Fibroblast of skin of abdomen (primary cell): ENCODE data around the gene GSTO1.
A peak's percentile ranks its signal among the peaks of the same experiment; 100 is the strongest.

Experiments used
- DNase-seq: peaks from one replicate; pipeline ENCODE4 v3.0.0-alpha.2; 2013

GSTO1 gene

DNA sequence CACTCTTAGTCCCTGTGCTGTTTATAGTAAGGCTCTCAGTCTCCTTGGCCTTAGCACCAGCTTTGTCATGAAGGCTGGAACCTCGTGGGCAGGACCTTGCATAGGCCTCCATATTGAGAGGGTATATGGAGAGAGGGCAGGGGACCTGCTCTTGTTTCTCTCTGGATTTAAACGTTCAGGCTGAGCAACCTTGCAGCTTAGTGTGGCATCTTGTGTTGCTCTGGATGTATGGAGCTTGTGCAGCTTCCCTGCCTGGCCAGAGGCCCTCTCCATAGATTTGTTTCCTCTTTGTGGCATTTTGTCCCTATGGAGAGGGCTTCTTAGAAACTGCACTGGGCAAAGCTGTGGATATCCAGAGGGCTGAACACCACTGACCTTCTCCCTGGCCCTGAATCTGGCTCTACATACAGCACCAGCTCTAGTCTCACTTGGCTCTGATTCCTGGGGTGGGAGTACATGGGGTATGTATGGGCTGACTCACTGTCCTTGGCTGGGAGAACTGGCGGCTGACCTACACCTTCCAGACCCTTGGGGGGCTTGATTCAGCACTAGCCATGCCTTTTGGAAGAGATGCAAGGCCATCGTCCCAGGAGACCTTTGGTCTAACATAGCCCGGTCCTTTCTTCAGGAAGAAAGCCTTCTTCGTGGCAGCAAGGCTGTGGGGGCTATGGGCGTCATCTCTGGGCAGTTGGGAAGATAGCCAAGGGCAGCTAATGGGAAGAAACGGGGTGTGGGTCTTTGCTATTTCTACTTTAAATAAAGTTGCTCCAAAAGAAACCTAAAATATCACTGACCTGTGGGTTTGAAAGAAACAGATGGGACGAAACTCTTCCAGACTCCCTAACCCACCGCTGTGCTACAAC lies 53.1 kb downstream of the GSTO1 start:
- no peak for DNase-seq

DNA sequence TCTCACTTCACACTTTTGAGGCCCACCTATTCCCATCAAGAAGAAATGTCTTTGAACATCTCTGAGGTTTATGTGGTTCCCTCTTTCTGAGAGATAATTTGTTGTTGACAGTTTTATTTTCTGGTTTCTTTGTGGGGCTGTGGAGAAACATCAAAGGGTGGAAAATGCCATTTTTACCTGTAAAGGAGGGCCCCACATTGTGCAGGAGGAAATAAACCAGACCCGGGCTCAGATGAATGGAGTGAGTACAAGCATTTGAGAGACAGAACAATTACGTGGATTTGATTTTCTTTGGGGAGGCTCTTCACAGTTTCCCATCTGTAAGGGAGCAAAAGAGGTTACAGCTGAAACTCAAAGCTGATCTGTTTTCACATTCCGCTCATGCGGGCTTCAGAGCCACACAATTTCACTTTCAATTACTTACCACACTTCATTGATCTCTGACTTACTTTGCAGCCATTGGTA lies 53.8 kb downstream of the GSTO1 start:
- no peak for DNase-seq

DNA sequence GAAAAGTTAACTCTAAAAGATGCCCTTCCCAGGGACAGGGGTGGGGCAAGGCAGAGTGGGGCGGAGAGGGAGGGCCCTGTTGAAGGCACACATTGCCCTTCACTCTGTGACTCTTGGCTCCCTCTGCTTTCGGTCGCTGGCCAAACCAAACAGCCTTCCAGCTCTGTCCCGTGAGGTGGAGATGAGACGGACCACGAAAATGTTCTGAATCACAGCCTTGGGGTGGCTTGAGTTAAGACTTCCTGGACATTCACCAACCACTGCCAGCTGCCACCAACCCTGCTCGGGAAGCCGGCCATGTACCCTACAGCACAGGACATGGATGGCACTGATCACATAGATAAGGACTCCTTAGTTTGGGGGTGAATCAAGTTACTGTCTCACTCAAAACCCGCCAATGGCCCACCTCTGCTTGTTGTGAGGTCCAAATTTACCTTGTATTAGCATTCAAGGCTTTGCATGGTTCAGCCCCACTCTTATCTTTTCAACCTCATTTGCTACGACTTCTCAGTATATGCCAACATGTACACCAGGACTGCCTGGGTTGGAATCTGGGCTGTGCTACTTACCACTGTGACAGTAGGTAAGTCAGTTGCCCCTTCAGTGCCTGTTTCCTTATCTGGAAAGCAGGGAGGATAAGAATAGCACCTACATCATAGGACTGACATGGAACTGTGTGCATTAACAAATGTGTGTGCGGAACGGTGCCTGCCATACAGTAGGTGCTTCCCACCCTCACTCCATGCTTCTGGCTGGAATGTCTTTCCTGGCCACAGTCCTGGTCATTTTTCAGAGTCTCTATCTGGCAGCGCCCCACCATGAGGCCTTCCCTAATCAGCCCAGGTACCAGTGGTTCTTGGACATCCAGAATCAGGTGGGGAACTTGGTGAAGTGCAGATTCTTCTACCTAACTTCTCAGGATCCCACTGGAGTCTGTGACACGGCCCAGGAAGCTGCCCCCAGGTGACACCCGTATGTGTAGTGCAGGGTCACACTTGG lies 55.6 kb downstream of the GSTO1 start:
- peak; percentile 71 for DNase-seq

DNA sequence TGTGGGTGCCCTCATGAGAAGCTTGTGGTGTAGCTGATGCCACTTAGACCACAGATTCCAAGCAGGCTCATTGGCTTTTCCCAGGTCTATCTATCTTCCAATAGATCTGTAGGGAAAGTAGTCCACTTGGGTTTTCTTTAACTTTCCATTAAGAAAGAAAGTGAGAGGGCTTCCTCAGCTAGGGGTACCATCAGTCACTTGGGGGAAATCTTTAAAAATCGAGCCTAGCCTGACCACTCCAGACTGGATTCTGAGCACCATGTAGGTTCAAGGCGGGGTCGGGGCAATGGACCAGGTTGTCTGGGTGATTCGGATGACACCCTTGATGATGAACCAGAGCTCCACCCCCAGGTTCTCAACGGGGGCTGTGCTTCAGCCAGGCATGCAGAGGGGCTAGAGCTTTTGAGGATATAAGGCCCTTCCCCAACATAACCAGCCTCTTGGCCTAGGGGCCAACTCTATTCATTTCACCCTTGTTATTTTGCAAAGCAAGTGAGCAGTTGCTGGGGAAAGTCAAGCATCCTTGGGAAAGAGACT lies 56.6 kb downstream of the GSTO1 start:
- DNase-seq: no peak

DNA sequence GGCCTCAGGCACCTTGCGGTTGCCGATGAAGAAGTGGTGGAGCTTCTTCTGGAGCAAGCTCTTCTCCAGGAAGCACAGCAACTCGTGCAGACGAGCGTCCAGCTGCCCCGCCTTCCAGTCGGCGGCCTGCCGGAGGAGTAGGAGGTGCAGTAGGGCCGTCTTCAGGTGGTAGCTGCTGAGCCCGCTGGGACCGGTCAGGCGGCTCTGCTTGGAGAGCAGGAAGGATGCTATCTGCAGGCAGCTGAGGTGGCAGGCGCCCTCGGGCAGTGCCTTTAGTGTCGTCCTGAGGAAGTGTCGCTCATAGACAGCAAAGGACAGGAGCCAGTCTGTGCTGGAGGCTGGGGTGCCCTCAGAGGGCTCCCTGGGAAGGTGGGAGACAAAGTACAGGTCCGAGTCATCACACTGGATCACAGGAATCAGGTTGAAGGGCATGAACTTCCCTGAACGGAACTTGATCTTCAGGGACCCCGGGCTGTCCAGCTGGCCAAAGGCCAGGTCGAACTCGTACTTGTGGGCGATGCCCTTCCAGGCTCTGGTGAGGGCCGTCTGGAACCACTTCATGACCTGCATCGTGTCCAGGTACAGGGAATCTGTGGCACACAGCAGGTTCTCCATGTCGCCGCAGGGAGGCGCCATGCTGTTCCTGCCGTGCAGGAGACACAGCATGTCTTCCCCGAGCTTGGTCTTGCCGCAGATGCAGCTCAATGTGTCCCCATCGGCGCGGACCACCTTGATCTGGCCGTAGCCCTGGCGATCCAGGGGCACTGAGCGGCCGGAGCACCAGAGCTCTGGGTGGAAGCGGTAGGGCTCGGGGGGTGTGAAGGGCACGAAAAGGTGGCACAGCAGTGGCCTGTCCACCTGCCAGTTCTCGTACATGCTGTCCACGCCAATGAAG lies 60.1 kb downstream of the GSTO1 start:
- no peak for DNase-seq

DNA sequence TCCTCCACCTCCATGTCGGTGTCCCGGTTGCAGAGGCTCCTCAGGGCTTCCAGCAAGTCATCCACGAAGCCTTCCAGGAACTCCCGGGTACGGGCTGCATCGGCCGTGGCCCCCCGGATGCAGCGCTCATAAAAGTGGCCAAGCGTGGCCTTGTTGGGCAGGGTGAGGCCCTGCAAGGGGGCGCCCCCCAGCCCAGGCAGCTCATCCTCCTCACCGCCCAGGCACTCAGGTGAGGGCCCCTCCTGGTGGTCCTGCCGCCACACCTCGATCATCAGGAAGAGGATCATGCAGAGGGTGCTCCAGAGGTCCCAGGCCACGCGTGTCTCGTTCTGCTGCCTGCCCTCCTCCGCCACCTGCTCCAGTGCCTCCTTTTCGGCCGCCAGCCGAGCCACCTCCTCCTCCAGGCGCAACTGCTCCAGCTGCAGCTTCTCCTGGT lies 60.8 kb downstream of the GSTO1 start:
- no peak for DNase-seq

DNA sequence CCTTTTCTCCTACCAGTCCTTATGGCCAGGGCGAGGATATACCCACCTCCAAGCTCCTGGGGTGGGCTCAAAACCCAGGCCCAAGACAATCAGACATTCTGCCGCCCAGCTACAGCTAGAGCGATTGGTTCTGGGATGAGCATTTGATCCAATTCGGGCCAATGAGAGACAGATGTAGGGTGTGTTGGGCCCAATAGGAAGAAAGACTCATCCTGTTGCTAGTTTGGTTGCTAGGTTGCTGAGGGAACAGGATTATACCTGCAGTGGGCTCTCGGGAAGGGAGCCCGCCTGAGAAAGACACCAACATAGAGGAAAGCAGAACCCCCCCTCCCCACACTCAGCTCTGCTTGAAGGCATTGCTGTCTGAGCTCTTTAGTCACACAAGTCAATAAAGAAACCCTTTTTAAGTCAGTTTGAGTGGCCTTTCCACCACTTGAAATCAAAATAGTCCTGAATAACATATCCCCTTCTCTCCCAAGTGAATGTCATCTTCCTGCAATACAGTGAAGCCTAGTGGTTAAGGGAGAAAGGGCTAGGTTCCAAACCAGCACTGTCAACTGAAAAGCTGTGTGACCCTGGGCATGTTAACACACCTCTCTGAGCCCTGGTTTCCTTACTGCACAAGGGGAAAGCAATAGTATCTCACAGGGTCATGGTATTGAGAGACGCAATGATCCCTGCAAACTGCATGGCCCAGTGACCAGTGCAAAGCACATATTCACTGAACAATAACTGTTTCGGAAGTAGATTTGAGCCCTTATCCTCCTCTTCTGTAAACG lies 61.8 kb downstream of the GSTO1 start:
- no peak for DNase-seq
